IgD-negative memory B cell (primary cell): ENCODE data around the gene ETV7. TPM values are rescaled to one million over a fixed set of nuclear protein-coding genes. Genes with fewer than 3 reads are reported as not detected.

Source experiments
- H3K27ac Mint-ChIP-seq, 3 donors: one replicate each; pipeline ENCODE4 v1.8.0; 2020 to 2022; ENCODE audit warnings: mild to moderate bottlenecking in 3 of 3, mixed read lengths in 3 of 3, moderate library complexity in 1 of 3
- H3K27me3 Mint-ChIP-seq: one replicate; pipeline ENCODE4 v1.8.0; 2021; ENCODE audit warnings: mixed read lengths
- H3K36me3 Mint-ChIP-seq: one replicate; pipeline ENCODE4 v1.8.0; 2020; ENCODE audit warnings: mild to moderate bottlenecking, mixed read lengths
- H3K4me1 Mint-ChIP-seq, 3 donors: one replicate each; pipeline ENCODE4 v1.8.0; 2020 to 2022; ENCODE audit warnings: mixed read lengths in 3 of 3, mild to moderate bottlenecking in 1 of 3
- H3K4me3 Mint-ChIP-seq, 4 donors: one replicate each; pipeline ENCODE4 v1.8.0; 2020 to 2022; ENCODE audit warnings: mild to moderate bottlenecking in 4 of 4, mixed read lengths in 4 of 4, moderate library complexity in 3 of 4
- H3K9me3 Mint-ChIP-seq, 3 donors: one replicate each; pipeline ENCODE4 v1.8.0; 2020 to 2021; ENCODE audit warnings: mixed read lengths in 3 of 3, mild to moderate bottlenecking in 1 of 3
- polyA plus RNA-seq: library from polyadenylated mRNA; unstranded; fragments of 300-500 nt; fragmentation: Illumina TruSeq; gene quantifications from one replicate; pipeline ENCODE4 v1.2.3, GENCODE V29; 2021

The ETV7 gene
- polyA plus RNA-seq, 1 donor from 2014 or later: 5.1 TPM

- H3K27ac Mint-ChIP-seq: no peak overlapping the region
- no peaks in the 10 kb centered on the region for H3K9me3 Mint-ChIP-seq
Measured at GRCh38 chr6:36319821-36320220, 67.6 kb downstream of the ETV7 start.

GRCh38 chr6:36319436-36319762 lies 68.1 kb downstream of the ETV7 start:
- no peak overlapping the region for H3K4me3 Mint-ChIP-seq
- H3K27ac Mint-ChIP-seq: no peak overlapping the region
- no peaks in the 10 kb centered on the region for H3K27me3 Mint-ChIP-seq
- H3K4me1 Mint-ChIP-seq: peaks cover under 1 to 1% (median 1%) of the 10 kb centered on the region in 3 donors
- no peaks in the 10 kb centered on the region for H3K36me3 Mint-ChIP-seq
- H3K9me3 Mint-ChIP-seq: no peaks in the 10 kb centered on the region

More at GRCh38 chr6:36319821-36320220, 67.6 kb downstream of the ETV7 start:
- Mint-ChIP-seq H3K36me3 (no peaks in the 10 kb centered on the region), H3K27me3 (no peaks in the 10 kb centered on the region), H3K4me3 (no peak overlapping the region), H3K4me1 (no peaks in the 10 kb centered on the region)

- Mint-ChIP-seq H3K4me3 (no peak overlapping the region), H3K27me3 (no peaks in the 10 kb centered on the region), H3K4me1 (peaks cover 4 to 5% (median 5%) of the 10 kb centered on the region in 3 donors), H3K27ac (no peak overlapping the region), H3K9me3 (no peaks in the 10 kb centered on the region), H3K36me3 (no peaks in the 10 kb centered on the region)
Measured at GRCh38 chr6:36318690-36319435, 68.6 kb downstream of the ETV7 start.

- no peaks in the 10 kb centered on the region for H3K9me3 Mint-ChIP-seq
- no peak overlapping the region for H3K4me3 Mint-ChIP-seq
- peaks cover 15 to 16% (median 15%) of the 10 kb centered on the region in 3 donors for H3K4me1 Mint-ChIP-seq
- H3K36me3 Mint-ChIP-seq: no peaks in the 10 kb centered on the region
- H3K27me3 Mint-ChIP-seq: peaks cover 1% of the 10 kb centered on the region
- H3K27ac Mint-ChIP-seq: no peak overlapping the region
Measured at GRCh38 chr6:36317623-36318022, 69.8 kb downstream of the ETV7 start.

Other genes starting within 250 kb of the ETV7 start
- gene BRPF3, start 190.9 kb downstream of the ETV7 start, polyA plus RNA-seq: 8.9 TPM
- 0.19 TPM for gene PNPLA1, start 117.6 kb downstream of the ETV7 start, polyA plus RNA-seq
- not detected for gene BNIP5, start 50.8 kb downstream of the ETV7 start, polyA plus RNA-seq
- not detected for gene PXT1, start 55.2 kb upstream of the ETV7 start, polyA plus RNA-seq
- 35.4 TPM for gene KCTD20, start 55.3 kb upstream of the ETV7 start, polyA plus RNA-seq
- 61.6 TPM for gene STK38, start 159.8 kb upstream of the ETV7 start, polyA plus RNA-seq
- gene SRSF3, start 206.7 kb upstream of the ETV7 start, polyA plus RNA-seq: 384 TPM